Hepatocyte (in vitro differentiated cells): ENCODE data around the gene SPAG4.

Experiments used
- EZH2 ChIP-seq: fragments of 200-600 bp; sonication (generic); IDR thresholded peaks from 2 replicates; pipeline ENCODE4 v1.6.1; 2016; ENCODE audit warnings: antibody characterized with exemption, mild to moderate bottlenecking, borderline replicate concordance
- TF ChIP-seq, protein P1 (sequence below): fragments of 200-600 bp; sonication (generic); IDR thresholded peaks from 2 replicates; pipeline ENCODE4 v1.5.1; 2016; ENCODE audit warnings: antibody characterized with exemption, mild to moderate bottlenecking; ENCODE audit not compliant: poor library complexity

DNA sequence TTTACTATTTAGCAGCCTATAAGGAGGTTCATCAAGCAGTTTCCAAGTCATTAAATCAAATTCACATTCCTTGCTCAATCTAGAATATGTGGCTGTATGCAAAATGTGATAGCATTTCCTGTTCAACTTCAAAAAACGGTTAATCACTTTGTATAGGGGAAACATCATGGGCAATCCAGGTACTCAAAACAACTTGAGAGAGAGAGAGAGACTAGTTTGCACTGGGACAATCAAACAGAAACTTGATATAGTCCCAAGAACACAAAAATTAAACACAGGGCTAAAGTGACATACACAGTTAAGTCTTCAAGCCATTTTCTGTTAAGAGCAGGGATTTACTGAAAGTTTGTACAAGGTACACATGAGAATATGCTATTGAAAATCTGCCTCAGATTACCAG lies 41.6 kb downstream of the SPAG4 start:
- TF ChIP-seq, protein P1, sequence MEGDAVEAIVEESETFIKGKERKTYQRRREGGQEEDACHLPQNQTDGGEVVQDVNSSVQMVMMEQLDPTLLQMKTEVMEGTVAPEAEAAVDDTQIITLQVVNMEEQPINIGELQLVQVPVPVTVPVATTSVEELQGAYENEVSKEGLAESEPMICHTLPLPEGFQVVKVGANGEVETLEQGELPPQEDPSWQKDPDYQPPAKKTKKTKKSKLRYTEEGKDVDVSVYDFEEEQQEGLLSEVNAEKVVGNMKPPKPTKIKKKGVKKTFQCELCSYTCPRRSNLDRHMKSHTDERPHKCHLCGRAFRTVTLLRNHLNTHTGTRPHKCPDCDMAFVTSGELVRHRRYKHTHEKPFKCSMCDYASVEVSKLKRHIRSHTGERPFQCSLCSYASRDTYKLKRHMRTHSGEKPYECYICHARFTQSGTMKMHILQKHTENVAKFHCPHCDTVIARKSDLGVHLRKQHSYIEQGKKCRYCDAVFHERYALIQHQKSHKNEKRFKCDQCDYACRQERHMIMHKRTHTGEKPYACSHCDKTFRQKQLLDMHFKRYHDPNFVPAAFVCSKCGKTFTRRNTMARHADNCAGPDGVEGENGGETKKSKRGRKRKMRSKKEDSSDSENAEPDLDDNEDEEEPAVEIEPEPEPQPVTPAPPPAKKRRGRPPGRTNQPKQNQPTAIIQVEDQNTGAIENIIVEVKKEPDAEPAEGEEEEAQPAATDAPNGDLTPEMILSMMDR = no peak
- no peak for TF ChIP-seq EZH2
